Astrocyte (in vitro differentiated cells and primary cell): ENCODE measurements around the gene PSMG2. TPM values are rescaled to one million over a fixed set of nuclear protein-coding genes. Genes with fewer than 3 reads are reported as not detected.

Source experiments
- DNase-seq: peaks from one replicate; pipeline ENCODE4 v3.0.0-alpha.2; 2010; ENCODE audit warnings: low read depth
- FAIRE-seq: peaks from 2 replicates; lab custom pipeline; 2011; peaks lifted over from hg19 to GRCh38; lab: Jason Lieb, UNC
- H2AFZ ChIP-seq: 2 replicates; pipeline ENCODE4 v1.6.0; 2012; ENCODE audit warnings: low read depth, low read length, inconsistent platforms
- H3K27ac ChIP-seq: 2 replicates; pipeline ENCODE4 v1.5.1; 2011; ENCODE audit warnings: low read depth, low read length, inconsistent platforms
- H3K27me3 ChIP-seq: 2 replicates; pipeline ENCODE4 v1.6.0; 2011; ENCODE audit warnings: low read length, inconsistent platforms; ENCODE audit not compliant: insufficient read depth
- H3K36me3 ChIP-seq: 2 replicates; pipeline ENCODE4 v1.5.1; 2011; ENCODE audit warnings: low read length, inconsistent platforms; ENCODE audit not compliant: insufficient read depth
- H3K4me1 ChIP-seq: 2 replicates; pipeline ENCODE4 v1.5.1; 2011; ENCODE audit warnings: low read length, inconsistent platforms; ENCODE audit not compliant: insufficient read depth
- H3K4me2 ChIP-seq: 2 replicates; pipeline ENCODE4 v1.6.0; 2012; ENCODE audit warnings: low read length, inconsistent platforms
- H3K4me3 ChIP-seq: 2 replicates; pipeline ENCODE4 v1.5.1; 2011; ENCODE audit warnings: low read depth, mild to moderate bottlenecking, low read length, inconsistent platforms; ENCODE audit not compliant: insufficient read depth
- H3K79me2 ChIP-seq: 2 replicates; pipeline ENCODE4 v1.6.0; 2012; ENCODE audit warnings: mild to moderate bottlenecking, low read length, inconsistent platforms; ENCODE audit not compliant: insufficient read depth
- H3K9ac ChIP-seq: 2 replicates; pipeline ENCODE4 v1.6.0; 2012; ENCODE audit warnings: mild to moderate bottlenecking, low read length, inconsistent platforms
- H3K9me3 ChIP-seq: 2 replicates; pipeline ENCODE4 v1.5.1; 2012; ENCODE audit warnings: low read depth, mild to moderate bottlenecking, low read length, inconsistent platforms; ENCODE audit not compliant: insufficient read depth
- H4K20me1 ChIP-seq: 2 replicates; pipeline ENCODE4 v1.6.0; 2012; ENCODE audit warnings: low read length, inconsistent platforms; ENCODE audit not compliant: insufficient read depth
- H3K27ac Mint-ChIP-seq: one replicate; pipeline ENCODE4 v1.8.0; 2021; ENCODE audit warnings: mild to moderate bottlenecking, mixed read lengths; ENCODE audit not compliant: unreplicated experiment
- H3K27me3 Mint-ChIP-seq: one replicate; pipeline ENCODE4 v1.8.0; 2021; ENCODE audit warnings: low read depth, mixed read lengths; ENCODE audit not compliant: unreplicated experiment
- H3K36me3 Mint-ChIP-seq: one replicate; pipeline ENCODE4 v1.8.0; 2021; ENCODE audit warnings: low read depth, mixed read lengths; ENCODE audit not compliant: unreplicated experiment
- H3K4me1 Mint-ChIP-seq: one replicate; pipeline ENCODE4 v1.8.0; 2021; ENCODE audit warnings: low read depth, mixed read lengths; ENCODE audit not compliant: unreplicated experiment
- H3K4me3 Mint-ChIP-seq: one replicate; pipeline ENCODE4 v1.8.0; 2021; ENCODE audit warnings: mild to moderate bottlenecking, moderate library complexity, mixed read lengths; ENCODE audit not compliant: unreplicated experiment
- H3K9me3 Mint-ChIP-seq: one replicate; pipeline ENCODE4 v1.8.0; 2021; ENCODE audit warnings: mild to moderate bottlenecking, mixed read lengths; ENCODE audit not compliant: unreplicated experiment
- EZH2 ChIP-seq: IDR thresholded peaks from 2 replicates; pipeline ENCODE4 v1.6.1; 2012; ENCODE audit warnings: mild to moderate bottlenecking, low read length, inconsistent platforms; ENCODE audit not compliant: insufficient read depth
- total RNA-seq: library from RNA; stranded (reverse); gene quantifications from 2 replicates; pipeline ENCODE4 v1.2.1, GENCODE V29; 2021
- TF ChIP-seq, protein P1 (sequence below): IDR thresholded peaks from 2 replicates; pipeline ENCODE4 v1.5.1; 2011; ENCODE audit warnings: low read depth, mild to moderate bottlenecking, inconsistent platforms, low read length, moderate library complexity; ENCODE audit not compliant: insufficient read depth

Gene PSMG2
- total RNA-seq, 1 donor from 2014 or later, result 57.4 TPM

DNA sequence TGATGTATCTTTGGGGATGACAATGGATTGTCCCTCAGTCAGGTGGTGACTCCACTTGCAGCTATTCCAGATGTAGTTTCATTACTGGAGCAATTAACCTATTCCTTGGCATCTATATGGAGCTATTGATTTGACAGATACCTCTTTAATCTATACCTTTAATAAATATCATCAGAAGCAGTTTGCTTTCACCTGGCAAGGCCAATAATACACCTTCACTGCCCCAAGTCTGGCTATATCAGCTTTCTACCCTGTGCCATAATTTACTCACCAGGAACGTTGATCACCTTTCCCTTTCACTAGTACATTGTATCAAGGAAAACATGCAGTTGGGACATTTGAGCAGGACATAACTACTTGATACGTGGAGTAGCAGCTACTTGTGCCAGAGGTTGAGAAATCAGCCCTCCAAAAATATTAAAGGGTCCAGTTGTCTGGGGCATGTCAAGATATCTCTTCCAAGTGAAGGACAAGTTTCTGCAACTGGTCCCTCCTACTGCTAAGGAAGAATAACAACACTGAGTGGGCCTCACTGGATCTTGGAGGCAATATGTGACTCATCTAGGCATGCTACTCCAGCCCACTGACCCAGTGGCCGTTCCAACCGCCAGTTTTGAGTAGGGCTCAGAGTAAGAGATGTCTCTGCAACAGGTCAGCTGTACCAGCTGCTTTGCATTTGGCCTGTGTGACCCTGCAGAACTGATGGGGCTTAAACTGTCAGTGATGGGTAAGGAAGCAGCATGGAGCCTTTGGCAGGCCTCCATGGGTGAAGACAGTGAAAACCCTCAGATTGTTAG lies 67.0 kb downstream of the PSMG2 start:
- H3K27me3 ChIP-seq, result no peaks in the 10 kb centered on the region
- H3K4me2 ChIP-seq, result no peak overlapping the region
- H4K20me1 ChIP-seq, result no peaks in the 10 kb centered on the region
- Mint-ChIP-seq H3K9me3 (no peaks in the 10 kb centered on the region), H3K27me3 (peaks cover 4% of the 10 kb centered on the region), H3K27ac (no peak overlapping the region), H3K4me3 (no peak overlapping the region), H3K36me3 (peaks cover 2% of the 10 kb centered on the region), H3K4me1 (peaks cover 3% of the 10 kb centered on the region)
- no peak for DNase-seq
- H3K79me2 ChIP-seq, result no peaks in the 10 kb centered on the region
- H3K9me3 ChIP-seq, result no peaks in the 10 kb centered on the region
- no peaks in the 10 kb centered on the region for H3K36me3 ChIP-seq
- no peak overlapping the region for H2AFZ ChIP-seq
- no peak overlapping the region for H3K9ac ChIP-seq
- H3K27ac ChIP-seq, result no peak overlapping the region
- H3K4me1 ChIP-seq, result no peaks in the 10 kb centered on the region
- no peak for FAIRE-seq
- TF ChIP-seq, protein P1, sequence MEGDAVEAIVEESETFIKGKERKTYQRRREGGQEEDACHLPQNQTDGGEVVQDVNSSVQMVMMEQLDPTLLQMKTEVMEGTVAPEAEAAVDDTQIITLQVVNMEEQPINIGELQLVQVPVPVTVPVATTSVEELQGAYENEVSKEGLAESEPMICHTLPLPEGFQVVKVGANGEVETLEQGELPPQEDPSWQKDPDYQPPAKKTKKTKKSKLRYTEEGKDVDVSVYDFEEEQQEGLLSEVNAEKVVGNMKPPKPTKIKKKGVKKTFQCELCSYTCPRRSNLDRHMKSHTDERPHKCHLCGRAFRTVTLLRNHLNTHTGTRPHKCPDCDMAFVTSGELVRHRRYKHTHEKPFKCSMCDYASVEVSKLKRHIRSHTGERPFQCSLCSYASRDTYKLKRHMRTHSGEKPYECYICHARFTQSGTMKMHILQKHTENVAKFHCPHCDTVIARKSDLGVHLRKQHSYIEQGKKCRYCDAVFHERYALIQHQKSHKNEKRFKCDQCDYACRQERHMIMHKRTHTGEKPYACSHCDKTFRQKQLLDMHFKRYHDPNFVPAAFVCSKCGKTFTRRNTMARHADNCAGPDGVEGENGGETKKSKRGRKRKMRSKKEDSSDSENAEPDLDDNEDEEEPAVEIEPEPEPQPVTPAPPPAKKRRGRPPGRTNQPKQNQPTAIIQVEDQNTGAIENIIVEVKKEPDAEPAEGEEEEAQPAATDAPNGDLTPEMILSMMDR, result no peak
- TF ChIP-seq EZH2, result no peak
- H3K4me3 ChIP-seq, result no peak overlapping the region

DNA sequence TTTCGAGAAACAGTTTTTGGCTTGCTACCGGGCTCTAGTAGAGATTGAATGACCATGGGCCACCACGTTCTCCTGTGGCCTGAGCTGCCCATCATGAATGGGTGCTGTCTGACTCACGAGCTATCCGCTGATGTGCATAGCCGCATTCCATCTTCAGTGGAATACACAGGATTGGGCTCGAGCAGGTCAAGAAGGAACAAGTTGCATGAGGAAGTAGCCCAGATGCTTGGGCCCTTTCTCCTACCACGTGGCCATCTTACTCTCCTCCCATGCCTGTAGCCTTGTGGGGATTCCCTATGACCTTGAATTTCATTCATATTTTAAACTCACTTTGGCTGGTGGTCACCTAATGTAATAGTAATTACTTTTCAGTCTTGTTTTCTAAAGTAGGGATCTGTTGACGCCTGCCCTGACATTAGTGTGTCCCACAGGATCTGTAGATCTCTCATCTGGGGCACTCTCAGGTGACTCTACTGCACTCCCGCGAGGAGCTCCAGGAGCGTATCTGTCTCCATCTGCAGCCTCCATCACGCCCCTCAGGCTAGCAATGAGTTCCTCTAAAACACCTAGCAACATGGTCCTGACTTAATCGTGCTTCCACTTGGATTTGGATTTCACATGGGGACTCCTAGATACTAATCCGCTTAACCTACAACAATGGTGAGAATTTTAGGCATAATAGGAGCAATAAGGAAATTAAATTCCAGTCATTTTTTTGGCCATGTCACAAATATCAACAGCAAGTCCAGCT lies 67.8 kb downstream of the PSMG2 start:
- Histone ChIP-seq H3K79me2 (no peaks in the 10 kb centered on the region), H3K4me1 (no peaks in the 10 kb centered on the region), H3K27ac (no peak overlapping the region), H3K36me3 (no peaks in the 10 kb centered on the region), H3K27me3 (no peaks in the 10 kb centered on the region), H4K20me1 (no peaks in the 10 kb centered on the region), H3K4me3 (no peak overlapping the region), H3K9ac (no peak overlapping the region), H2AFZ (no peak overlapping the region), H3K9me3 (no peaks in the 10 kb centered on the region), H3K4me2 (no peak overlapping the region)
- DNase-seq, result no peak
- Mint-ChIP-seq H3K9me3 (no peaks in the 10 kb centered on the region), H3K4me1 (peaks cover 3% of the 10 kb centered on the region), H3K36me3 (peaks cover 2% of the 10 kb centered on the region), H3K27ac (no peak overlapping the region), H3K27me3 (peaks cover 6% of the 10 kb centered on the region), H3K4me3 (no peak overlapping the region)
- TF ChIP-seq, protein P1, result no peak
- TF ChIP-seq EZH2, result no peak
- FAIRE-seq, result no peak
